ENCODE data around the gene SECTM1.

Gene SECTM1

GRCh38 chr17:82327289-82327688 is 6.3 kb downstream of the SECTM1 start:
- no peak for DNase-seq

GRCh38 chr17:82325286-82326180 is 8.0 kb downstream of the SECTM1 start:
- DNase-seq: no peak

DNA sequence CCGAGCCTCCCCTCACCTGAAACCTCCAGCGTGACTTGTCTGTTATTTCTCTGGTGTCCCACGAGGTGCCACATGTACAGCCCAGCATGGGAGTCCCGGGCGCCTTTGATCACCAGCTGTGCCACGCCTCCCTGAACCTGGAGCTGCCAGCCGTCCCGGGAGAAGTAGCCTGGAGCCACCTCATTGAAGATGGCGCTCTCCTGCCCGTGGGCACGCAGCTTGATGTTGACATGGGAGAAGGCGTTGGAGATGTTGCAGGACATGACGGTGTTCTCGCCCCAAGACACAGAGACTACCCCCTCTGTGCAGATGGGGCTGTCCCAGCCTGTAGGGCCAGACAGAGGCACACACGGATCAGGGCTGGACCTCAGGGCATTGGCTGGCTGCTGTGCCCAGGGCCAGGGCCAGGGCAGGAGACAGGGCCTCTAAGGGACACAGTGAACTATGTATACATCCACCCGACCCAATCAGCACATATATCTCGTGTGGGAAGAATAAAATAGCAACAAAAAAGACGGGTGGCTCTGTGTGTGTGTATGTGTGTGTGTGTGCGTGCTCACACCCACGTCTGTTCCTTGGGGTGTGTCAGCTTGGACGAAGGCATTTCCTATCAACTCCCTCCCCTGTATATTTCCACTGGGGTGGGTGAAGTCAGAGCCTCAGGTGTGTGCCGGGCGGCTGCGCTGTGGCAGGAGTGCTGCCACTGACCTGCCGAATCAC is 8.8 kb downstream of the SECTM1 start:
- no peak for DNase-seq

- DNase-seq: no peak
Measured at GRCh38 chr17:82323514-82324234, 9.9 kb downstream of the SECTM1 start.

- DNase-seq: no peak
Measured at GRCh38 chr17:82322526-82323453, 10.8 kb downstream of the SECTM1 start.

DNA sequence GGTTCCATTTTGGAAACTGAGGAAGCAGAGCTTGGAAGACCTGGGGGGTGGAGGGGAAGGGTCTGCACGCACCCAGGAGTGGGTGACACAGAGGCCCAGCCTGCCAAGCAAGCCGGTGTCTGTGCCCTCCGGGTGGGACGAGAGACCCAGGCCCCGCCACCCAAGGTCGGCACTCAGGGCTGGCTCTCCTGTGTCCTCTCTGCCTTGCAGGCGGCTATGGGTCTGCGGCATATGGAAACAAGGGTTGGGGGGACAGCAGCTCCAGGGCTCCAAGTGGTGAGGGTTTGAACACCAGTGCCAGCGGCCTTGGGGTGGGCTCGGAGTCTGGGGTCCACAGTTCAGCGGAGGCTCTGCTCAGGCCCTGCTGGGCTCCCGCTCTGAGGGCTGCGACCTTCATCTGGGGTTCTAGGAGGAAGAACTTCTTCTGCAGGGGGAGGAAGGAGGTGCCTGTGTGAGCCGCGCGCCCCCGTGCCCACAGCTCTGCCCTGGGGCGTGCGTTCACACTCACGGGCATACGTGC is 11.6 kb downstream of the SECTM1 start:
- no peak for DNase-seq

- DNase-seq: peak; percentile 80
Measured at GRCh38 chr17:82320956-82321927, 12.3 kb downstream of the SECTM1 start.

GRCh38 chr17:82320140-82320840 is 13.3 kb downstream of the SECTM1 start:
- no peak for DNase-seq

GRCh38 chr17:82319619-82320062 is 13.9 kb downstream of the SECTM1 start:
- DNase-seq: no peak

- no peak for DNase-seq
Measured at GRCh38 chr17:82318772-82319606, 14.6 kb downstream of the SECTM1 start.

DNA sequence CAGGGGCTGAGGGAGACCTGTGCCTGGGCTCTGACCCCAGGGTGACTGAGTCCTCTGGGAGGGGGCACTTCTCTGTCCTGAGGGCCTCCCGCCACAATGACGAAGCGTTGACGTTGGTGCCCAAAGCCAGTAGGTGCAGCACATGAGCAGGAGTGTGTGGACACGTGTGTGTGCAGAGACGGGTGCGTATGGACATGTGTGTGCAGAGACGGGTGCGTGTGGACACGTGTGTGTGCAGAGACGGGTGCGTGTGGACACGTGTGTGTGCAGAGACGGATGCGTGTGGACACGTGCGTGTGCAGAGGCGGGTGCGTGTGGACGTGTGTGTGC is 15.4 kb downstream of the SECTM1 start:
- no peak for DNase-seq

DNA sequence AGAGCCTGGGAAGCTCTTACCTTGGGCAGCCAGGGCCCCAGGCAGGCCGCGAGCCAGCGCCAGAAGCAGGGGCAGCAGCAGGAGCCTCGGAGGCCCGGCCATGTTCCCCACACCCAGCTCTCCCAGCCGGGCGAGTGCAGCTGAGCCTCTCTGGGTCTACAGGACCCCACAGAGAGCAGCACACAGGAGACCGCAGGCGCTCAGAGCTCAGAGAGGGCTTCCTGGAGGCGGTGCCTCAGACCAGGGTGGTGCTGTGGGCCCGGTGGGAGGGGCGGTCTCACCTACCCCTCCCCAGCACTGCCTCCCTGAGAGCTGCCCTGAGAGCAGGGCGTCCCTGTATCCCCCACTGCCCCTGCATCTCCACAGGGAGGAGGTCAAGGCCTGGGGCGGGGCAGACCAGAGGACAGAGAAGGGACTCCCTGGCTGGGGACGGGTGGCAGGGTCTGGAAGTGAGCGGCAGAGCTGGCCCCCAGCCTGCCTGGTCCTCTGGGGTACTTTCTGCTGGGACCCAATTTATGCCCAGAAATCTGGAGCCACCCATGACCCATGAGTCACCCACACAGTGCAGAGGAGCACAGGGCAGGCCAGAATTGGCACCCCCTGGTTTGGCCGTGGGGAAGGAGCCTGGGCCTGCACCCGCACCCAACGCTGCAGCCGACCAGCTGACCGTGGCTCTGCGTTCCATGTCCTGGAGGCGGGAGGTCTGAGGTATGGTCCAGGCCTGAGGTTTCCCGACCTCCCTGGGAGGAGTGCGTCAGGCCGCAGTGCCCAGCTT is 16.0 kb downstream of the SECTM1 start, which contains the start of gene CD7:
CD7 (minus strand) TSS at position 215 of the 775 bp plus-strand sequence; CDS start at position 102, 113 bp downstream.
- DNase-seq: peak; percentile 52

GRCh38 chr17:82316651-82317393 is 16.7 kb downstream of the SECTM1 start:
- no peak for DNase-seq

DNA sequence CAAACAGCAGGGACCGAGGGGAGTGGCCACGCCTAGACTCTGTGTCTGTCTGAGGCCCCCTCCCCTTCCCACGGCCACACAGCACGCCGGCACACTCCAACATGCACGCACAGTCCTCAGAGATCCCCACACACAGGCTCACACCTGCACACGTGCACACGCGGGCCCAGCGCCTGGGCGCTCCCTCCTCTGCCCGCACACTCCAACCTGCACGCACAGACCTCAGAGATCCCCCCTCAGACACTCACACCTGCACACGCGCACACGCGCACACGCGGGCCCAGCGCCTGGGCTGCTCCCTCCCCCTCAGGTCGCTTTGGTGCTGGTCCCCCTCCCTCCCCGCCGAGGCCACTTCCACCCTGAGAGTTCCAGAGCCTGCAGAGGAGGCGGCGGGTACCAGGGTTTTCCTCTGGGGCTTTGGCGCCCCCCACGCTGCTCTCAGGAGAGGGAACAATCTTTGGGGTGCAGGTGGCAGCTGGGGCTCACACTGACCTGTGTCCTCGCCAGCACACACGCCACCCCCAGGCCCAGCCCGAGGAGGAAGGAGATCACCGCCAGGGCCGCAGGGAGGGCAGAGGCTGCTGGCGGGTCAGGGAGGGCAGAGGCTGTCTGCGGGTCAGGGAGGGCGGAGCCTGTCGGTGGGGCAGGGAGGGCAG is 17.7 kb downstream of the SECTM1 start:
- peak; percentile 46 for DNase-seq

DNA sequence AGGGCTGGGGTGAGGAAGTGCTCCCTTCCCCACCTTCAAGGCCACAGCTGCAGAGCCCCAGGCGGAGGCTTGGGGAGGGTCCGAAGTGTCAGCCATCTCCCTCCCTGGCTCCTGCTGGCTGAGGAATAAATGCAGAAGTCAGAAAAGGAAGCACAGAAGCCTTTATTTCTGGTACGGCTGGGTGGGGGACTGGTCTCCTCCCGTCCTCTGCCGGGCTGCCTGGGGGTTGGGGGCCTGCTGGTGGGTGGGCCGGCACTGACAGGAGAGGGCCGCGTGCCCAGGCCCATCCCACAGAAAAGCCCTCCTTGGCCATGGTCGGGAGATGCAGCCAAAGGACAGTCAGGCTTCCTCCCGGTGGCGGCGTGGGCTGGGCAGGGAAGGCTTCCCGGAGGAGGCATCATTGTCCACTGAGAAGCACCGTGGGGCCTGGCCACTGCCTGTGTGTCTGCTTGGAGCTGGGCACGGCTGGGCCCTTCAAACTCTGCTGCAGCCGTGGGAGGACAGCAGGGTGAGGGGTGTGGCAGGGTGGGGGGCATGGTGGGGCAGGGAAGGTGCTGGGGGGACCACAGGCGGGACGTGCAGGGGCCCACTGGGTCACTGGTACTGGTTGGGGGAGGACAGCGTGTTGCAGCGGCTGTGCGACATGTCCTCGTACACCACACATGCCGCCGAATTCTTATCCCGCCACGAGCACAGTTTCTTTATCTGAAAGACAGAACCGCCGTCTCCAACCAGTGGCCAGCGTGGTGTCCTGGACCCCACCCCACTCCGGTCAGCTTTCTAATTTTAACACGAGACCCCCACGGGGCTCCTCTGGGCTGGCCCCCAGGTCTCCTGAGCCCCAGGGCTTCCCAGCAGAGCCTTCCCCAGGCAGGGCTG is 18.6 kb downstream of the SECTM1 start:
- DNase-seq: no peak

All from effector CD4-positive, alpha-beta T cell (primary cell).